ENCODE measurements around the gene KAZN. TPM values are rescaled to one million over a fixed set of nuclear protein-coding genes. Genes with fewer than 3 reads are reported as not detected.

The KAZN gene
- polyA plus RNA-seq, 1 of the 3 experiments (the other 2 are of a cell fraction): 6.8 TPM

GRCh38 chr1:14923727-14924452, 325.4 kb downstream of the KAZN start:
- Histone ChIP-seq H3K36me3 (replicated peaks in 1 of 2; ENCODE audit: control insufficient read depth in 1 of 2, insufficient read depth in 2 of 2, low read length in 1 of 2) (no peaks in the 10 kb centered on the region), H3K9ac (no peak overlapping the region), H3K27ac (ENCODE audit: low read depth in 2 of 2, low read length in 1 of 2) (no peak overlapping the region), H3K4me1 (ENCODE audit: control insufficient read depth in 1 of 2, insufficient read depth in 2 of 2, low read depth in 1 of 2, low read length in 1 of 2) (peaks cover 0 to 11% of the 10 kb centered on the region in 2 experiments; a peak in 2 of 4 replicates), H3K4me3 (ENCODE audit: low read depth in 2 of 2, low read length in 1 of 2) (peak overlapping the region; percentile 16 to 71; a peak in 3 of 4 replicates), H3F3A (replicated peaks; ENCODE audit: insufficient read depth) (no peaks in the 10 kb centered on the region), H3K9me2 (no peaks in the 10 kb centered on the region), H2AFZ (ENCODE audit: low read depth) (peak overlapping the region; percentile 56; the same call in 1 of the 2 replicates), H4K20me1 (ENCODE audit: insufficient read depth) (no peaks in the 10 kb centered on the region; the same call in 1 of the 2 replicates), H3K9me3 (no peaks in the 10 kb centered on the region), H3K79me2 (ENCODE audit: insufficient read depth) (peaks cover 36% of the 10 kb centered on the region), H3K27me3 (ENCODE audit: insufficient read depth) (no peaks in the 10 kb centered on the region), H3K4me2 (peak overlapping the region; percentile 71; the same call in 1 of the 2 replicates)
- ChIA-PET CTCF (interaction anchor here (0.6 to 7.1 kb wide), 4 partner anchors 9 to 371 kb away, joined by 3 to 44 read pairs (median 3); no protein-coding TSS in a partner anchor), POLR2A (no interaction called here)
- TF ChIP-seq TCF12 (IDR thresholded peaks at IDR 0.05) (no peak), USF1 (IDR thresholded peaks at IDR 0.05; ENCODE audit: borderline replicate concordance, low read depth) (peak; percentile 12; the same call in 1 of the 2 replicates), MAX (IDR thresholded peaks at IDR 0.05; ENCODE audit: low read depth) (peak; percentile 78), MXI1 (IDR thresholded peaks at IDR 0.05; ENCODE audit: low read depth, low read length) (peak; percentile 50; the same call in 1 of the 2 replicates), ELF1 (IDR thresholded peaks at IDR 0.05) (no peak)
- peak; percentile 95 for DNase-seq
- WGBS (ENCODE audit: low lambda C conversion rate): 37% methylated on average over 5 of the region's 101 CpGs

GRCh38 chr1:14924455-14925331, 326.2 kb downstream of the KAZN start:
- ChIA-PET CTCF (interaction anchor here (0.6 to 7.1 kb wide), 4 partner anchors 10 to 372 kb away, joined by 3 to 44 read pairs (median 3); no protein-coding TSS in a partner anchor), POLR2A (no interaction called here)
- Histone ChIP-seq H3K9ac (peak overlapping the region; percentile 71), H4K20me1 (ENCODE audit: insufficient read depth) (no peaks in the 10 kb centered on the region; the same call in 1 of the 2 replicates), H3K4me1 (ENCODE audit: control insufficient read depth in 1 of 2, insufficient read depth in 2 of 2, low read depth in 1 of 2, low read length in 1 of 2) (peaks cover 0 to 11% of the 10 kb centered on the region in 2 experiments; a peak in 2 of 4 replicates), H3K27ac (ENCODE audit: low read depth in 2 of 2, low read length in 1 of 2) (peak overlapping the region in 1 of 2 experiments; percentile 50; a peak in 2 of 4 replicates), H3K9me2 (no peaks in the 10 kb centered on the region), H3K9me3 (no peaks in the 10 kb centered on the region), H3K27me3 (ENCODE audit: insufficient read depth) (no peaks in the 10 kb centered on the region), H3K4me2 (peak overlapping the region; percentile 99), H3K4me3 (ENCODE audit: low read depth in 2 of 2, low read length in 1 of 2) (peak overlapping the region; percentile 71 to 88), H3K36me3 (replicated peaks in 1 of 2; ENCODE audit: control insufficient read depth in 1 of 2, insufficient read depth in 2 of 2, low read length in 1 of 2) (no peaks in the 10 kb centered on the region), H3K79me2 (ENCODE audit: insufficient read depth) (peaks cover 42% of the 10 kb centered on the region), H3F3A (replicated peaks; ENCODE audit: insufficient read depth) (no peaks in the 10 kb centered on the region), H2AFZ (ENCODE audit: low read depth) (peak overlapping the region; percentile 81)
- peak; percentile 41 for TF ChIP-seq SMC3 (IDR thresholded peaks at IDR 0.05; ENCODE audit: low read depth, low read length)
- TF ChIP-seq RAD21 (IDR thresholded peaks at IDR 0.05; ENCODE audit: low read length): peak; percentile 50
- TF ChIP-seq ELF1 (IDR thresholded peaks at IDR 0.05): no peak
- no peak for TF ChIP-seq FOXM1 (IDR thresholded peaks at IDR 0.05; ENCODE audit: low read depth)
- peak; percentile 90 for DNase-seq
- WGBS (ENCODE audit: low lambda C conversion rate): 4% methylated on average over 20 of the region's 94 CpGs
